HG03439 (cell line): ENCODE data around the gene IMMP2L.

Experiments
- ATAC-seq: cut with Tn5 transposase; IDR thresholded peaks from one replicate; pipeline ENCODE4 v1.9.1; 2021; ENCODE audit warnings: mild to moderate bottlenecking, moderate library complexity; ENCODE audit not compliant: unreplicated experiment

The IMMP2L gene

GRCh38 chr7:111180338-111180737, 382.0 kb downstream of the IMMP2L start:
- ATAC-seq: no peak

GRCh38 chr7:111175908-111176441, 386.3 kb downstream of the IMMP2L start:
- no peak for ATAC-seq

- no peak for ATAC-seq
Observed at GRCh38 chr7:111174510-111174909, 387.8 kb downstream of the IMMP2L start.

GRCh38 chr7:111173990-111174389, 388.3 kb downstream of the IMMP2L start:
- no peak for ATAC-seq

- ATAC-seq: no peak
Observed at GRCh38 chr7:111173528-111173927, 388.8 kb downstream of the IMMP2L start.

GRCh38 chr7:111172564-111173257, 389.6 kb downstream of the IMMP2L start:
- ATAC-seq: no peak

GRCh38 chr7:111168182-111168581, 394.1 kb downstream of the IMMP2L start:
- ATAC-seq: no peak

- ATAC-seq: no peak
Observed at GRCh38 chr7:111164442-111164841, 397.9 kb downstream of the IMMP2L start.

GRCh38 chr7:111162692-111163091, 399.6 kb downstream of the IMMP2L start:
- no peak for ATAC-seq

GRCh38 chr7:111160297-111160696, 402.0 kb downstream of the IMMP2L start:
- ATAC-seq: no peak

GRCh38 chr7:111159426-111159825, 402.9 kb downstream of the IMMP2L start:
- ATAC-seq: no peak

GRCh38 chr7:111150709-111151108, 411.6 kb downstream of the IMMP2L start:
- no peak for ATAC-seq

GRCh38 chr7:111147708-111148533, 414.4 kb downstream of the IMMP2L start:
- ATAC-seq: no peak

GRCh38 chr7:111146136-111146535, 416.2 kb downstream of the IMMP2L start:
- no peak for ATAC-seq

GRCh38 chr7:111145472-111145871, 416.8 kb downstream of the IMMP2L start:
- ATAC-seq: no peak

- ATAC-seq: no peak
Observed at GRCh38 chr7:111140091-111140865, 422.0 kb downstream of the IMMP2L start.

GRCh38 chr7:111138586-111138985, 423.7 kb downstream of the IMMP2L start:
- no peak for ATAC-seq

GRCh38 chr7:111138193-111138569, 424.1 kb downstream of the IMMP2L start:
- peak; percentile 96 for ATAC-seq

- peak; percentile 83 for ATAC-seq
Observed at GRCh38 chr7:111137296-111138192, 424.7 kb downstream of the IMMP2L start.

- no peak for ATAC-seq
Observed at GRCh38 chr7:111132833-111133232, 429.5 kb downstream of the IMMP2L start.
